GM12878 (cell line): ENCODE data around the gene THEM4.

Experiments
- ASH2L ChIP-seq: fragments of 300-600, 200-600 bp; sonication (generic); IDR thresholded peaks from 2 replicates; pipeline ENCODE4 v1.6.1; 2017; ENCODE audit warnings: low read depth, mild to moderate bottlenecking, borderline replicate concordance
- ATF2 ChIP-seq: IDR thresholded peaks from 2 replicates; pipeline ENCODE4 v1.6.1; 2012; ENCODE audit warnings: low read length, inconsistent platforms
- BHLHE40 ChIP-seq, 2 experiments: fragments of 450-650 bp in 1 of 2; IDR thresholded peaks; 2 replicates each; pipeline ENCODE4 v1.6.1; 2011 to 2017; ENCODE audit warnings: low read depth in 2 of 2, borderline replicate concordance in 1 of 2, improper control_type of control experiment in 1 of 2, low read length in 1 of 2, mild to moderate bottlenecking in 1 of 2
- CEBPB ChIP-seq, 2 experiments: fragments of 150-350 bp in 1 of 2; IDR thresholded peaks; 2 replicates each; pipeline ENCODE4 v1.6.1; 2012 to 2014; ENCODE audit warnings: low read depth in 2 of 2, low read length in 2 of 2, borderline replicate concordance in 1 of 2, inconsistent platforms in 1 of 2
- CTCF ChIP-seq, 3 experiments: IDR thresholded peaks in 2 of 3; conservative IDR thresholded peaks in 1 of 3; 2 replicates each; pipeline ENCODE4 v1.5.1; 2011; ENCODE audit warnings: low read depth in 3 of 3, low read length in 3 of 3, mild to moderate bottlenecking in 3 of 3, control low read depth in 2 of 3, moderate library complexity in 2 of 3, inconsistent platforms in 1 of 3, mixed read lengths in 1 of 3; ENCODE audit not compliant: control insufficient read depth in 2 of 3, insufficient read depth in 1 of 3; ENCODE audit errors: extremely low read depth in 1 of 3
- EP300 ChIP-seq, 2 experiments: fragments of 150-350 bp in 1 of 2; IDR thresholded peaks; 2 replicates each; pipeline ENCODE4 v1.6.1; 2011 to 2012; ENCODE audit warnings: low read depth in 2 of 2, low read length in 2 of 2, borderline replicate concordance in 1 of 2, improper control_type of control experiment in 1 of 2, inconsistent platforms in 1 of 2; ENCODE audit not compliant: control insufficient read depth in 1 of 2
- NFIC ChIP-seq: IDR thresholded peaks from 2 replicates; pipeline ENCODE4 v1.6.1; 2012; ENCODE audit warnings: low read depth, mild to moderate bottlenecking, inconsistent platforms, low read length, moderate library complexity
- PKNOX1 ChIP-seq: fragments of 450-650 bp; IDR thresholded peaks from 2 replicates; pipeline ENCODE4 v1.6.1; 2016; ENCODE audit warnings: mild to moderate bottlenecking
- POU2F2 ChIP-seq: IDR thresholded peaks from 3 replicates; pipeline ENCODE4 v1.6.1; 2011; ENCODE audit warnings: low read depth, mild to moderate bottlenecking, low read length, borderline replicate concordance
- REST ChIP-seq: IDR thresholded peaks from 2 replicates; pipeline ENCODE4 v1.6.1; 2012; ENCODE audit warnings: mild to moderate bottlenecking, low read depth, low read length
- SIX5 ChIP-seq: IDR thresholded peaks from 2 replicates; pipeline ENCODE4 v1.6.1; 2011; ENCODE audit warnings: mild to moderate bottlenecking, low read depth, low read length, moderate library complexity; ENCODE audit not compliant: severe bottlenecking
- SUZ12 ChIP-seq: fragments of 200-600 bp; sonication (generic); IDR thresholded peaks from one replicate; pipeline ENCODE4 v1.6.1; 2018; ENCODE audit warnings: antibody characterized with exemption, mild to moderate bottlenecking; ENCODE audit not compliant: unreplicated experiment
- YBX1 ChIP-seq: fragments of 450-650 bp; IDR thresholded peaks from 2 replicates; pipeline ENCODE4 v1.6.1; 2016; ENCODE audit warnings: antibody characterized with exemption

- no peak for TF ChIP-seq EP300 (IDR thresholded peaks at IDR 0.05; ENCODE audit: borderline replicate concordance in 1 of 2, control insufficient read depth in 1 of 2, low read depth in 2 of 2, low read length in 2 of 2)
- no peak for TF ChIP-seq YBX1
- no peak for TF ChIP-seq CTCF (IDR thresholded peaks at IDR 0.05 in 2 of 3, conservative IDR thresholded peaks at IDR 0.05 in 1 of 3; ENCODE audit: control insufficient read depth in 2 of 3, extremely low read depth in 1 of 3, insufficient read depth in 1 of 3, low read depth in 3 of 3, low read length in 3 of 3)
- no peak for TF ChIP-seq POU2F2
- no peak for TF ChIP-seq REST
- no peak for TF ChIP-seq SIX5
- TF ChIP-seq SUZ12: no peak
- no peak for TF ChIP-seq PKNOX1
- TF ChIP-seq NFIC: no peak
- no peak for TF ChIP-seq ATF2
- no peak for TF ChIP-seq BHLHE40 (IDR thresholded peaks at IDR 0.05; ENCODE audit: borderline replicate concordance in 1 of 2, low read depth in 2 of 2, low read length in 1 of 2)
- no peak for TF ChIP-seq CEBPB (IDR thresholded peaks at IDR 0.05; ENCODE audit: borderline replicate concordance in 1 of 2, low read depth in 2 of 2, low read length in 2 of 2)
- TF ChIP-seq ASH2L: no peak
These were observed 71.5 kb downstream of the THEM4 start for GRCh38 chr1:151837884-151838221.
